Omental fat pad (tissue), 4 donors: ENCODE data around the gene SLC17A5. TPM values are rescaled to one million over a fixed set of nuclear protein-coding genes. Genes with fewer than 3 reads are reported as not detected.

ENCODE experiments used
- ATAC-seq: fragments of 150-250 bp; one replicate; pipeline ENCODE4 v1.9.1; 2016; ENCODE audit warnings: mild to moderate bottlenecking, moderate library complexity; ENCODE audit not compliant: low FRiP score
- DNase-seq: peaks from one replicate; pipeline ENCODE4 v3.0.0-alpha.2; 2019; ENCODE audit warnings: low spot score
- CTCF ChIP-seq, 3 donors: fragments of 450-650 bp; IDR thresholded peaks; one replicate each; pipeline ENCODE4 v1.5.1; 2016 to 2017; ENCODE audit warnings: antibody characterized with exemption in 3 of 3, mild to moderate bottlenecking in 3 of 3, moderate library complexity in 2 of 3
- total RNA-seq, 4 donors: library from RNA; depleted of rRNA; stranded (reverse); fragments of >200 nt; gene quantifications; one replicate each; pipeline ENCODE4 v1.1.0, GENCODE V29; 2016

The SLC17A5 gene
- 10 to 100 TPM; 18.9 to 36.5 (median 28.0) TPM for total RNA-seq

- no peak for TF ChIP-seq CTCF (IDR thresholded peaks at IDR 0.05)
- DNase-seq (peak; percentile 73), ATAC-seq (peak; percentile 99)
Measured at GRCh38 chr6:73653571-73654424, at the start of gene SLC17A5. Gene SLC17A5 (minus strand): TSS chr6:73653992. CDS start chr6:73653886, 106 bp downstream.

GRCh38 chr6:73703466-73703865, 49.7 kb upstream of the SLC17A5 start:
- no peak for ATAC-seq
- no peak for DNase-seq
- TF ChIP-seq CTCF (IDR thresholded peaks at IDR 0.05), result no peak

GRCh38 chr6:73702444-73702843, 48.7 kb upstream of the SLC17A5 start:
- no peak for ATAC-seq
- DNase-seq, result no peak
- no peak for TF ChIP-seq CTCF (IDR thresholded peaks at IDR 0.05)

- ATAC-seq (no peak), DNase-seq (no peak)
- TF ChIP-seq CTCF (IDR thresholded peaks at IDR 0.05), result no peak
Measured at GRCh38 chr6:73699676-73700459, 46.1 kb upstream of the SLC17A5 start.

- TF ChIP-seq CTCF (IDR thresholded peaks at IDR 0.05), result no peak
- DNase-seq (no peak), ATAC-seq (no peak)
Measured at GRCh38 chr6:73696966-73697655, 43.3 kb upstream of the SLC17A5 start.

GRCh38 chr6:73695619-73696421, 42.0 kb upstream of the SLC17A5 start, which contains the start of gene CD109:
Gene CD109 (plus strand): TSS chr6:73696203. CDS start chr6:73696216, 13 bp downstream.
- TF ChIP-seq CTCF (IDR thresholded peaks at IDR 0.05), result no peak
- ATAC-seq, result peak; percentile 93
- no peak for DNase-seq
